ENCODE data around the gene RUVBL1.

RUVBL1 gene

DNA sequence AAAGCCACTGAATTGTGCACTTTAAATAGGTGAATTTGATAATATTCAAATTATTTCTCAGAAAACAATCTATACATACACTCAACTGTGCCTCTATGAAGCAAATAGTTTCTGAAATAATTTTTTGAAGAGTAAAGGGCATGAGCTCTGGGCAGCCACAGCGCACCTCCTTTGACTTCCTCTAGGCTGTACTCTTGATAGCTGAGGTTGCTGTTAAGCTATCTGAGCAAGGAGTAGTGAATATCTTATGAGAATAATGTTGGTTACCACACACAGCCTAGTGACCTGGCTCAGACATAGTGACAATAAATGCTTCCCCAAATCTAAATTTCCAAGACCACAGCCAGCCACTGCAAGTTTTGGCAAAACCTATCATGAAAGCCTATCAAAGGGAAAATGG lies 83.0 kb downstream of the RUVBL1 start:
- H3K4me3 ChIP-seq (replicated peaks; ENCODE audit: insufficient read depth, low read length), result no peak overlapping the region
- no peak overlapping the region for H3K27ac ChIP-seq (replicated peaks)
- DNase-seq (ENCODE audit: low read depth in 1 of 2, low spot score in 1 of 2), result no peak
- H3K27me3 ChIP-seq (ENCODE audit: insufficient read depth, poor library complexity, severe bottlenecking), result no peaks in the 10 kb centered on the region
- TF ChIP-seq POLR2AphosphoS5 (IDR thresholded peaks at IDR 0.05; ENCODE audit: low read depth), result no peak
- TF ChIP-seq SPI1 (IDR thresholded peaks at IDR 0.05; ENCODE audit: borderline replicate concordance, low read depth), result no peak
- TF ChIP-seq, protein P1, sequence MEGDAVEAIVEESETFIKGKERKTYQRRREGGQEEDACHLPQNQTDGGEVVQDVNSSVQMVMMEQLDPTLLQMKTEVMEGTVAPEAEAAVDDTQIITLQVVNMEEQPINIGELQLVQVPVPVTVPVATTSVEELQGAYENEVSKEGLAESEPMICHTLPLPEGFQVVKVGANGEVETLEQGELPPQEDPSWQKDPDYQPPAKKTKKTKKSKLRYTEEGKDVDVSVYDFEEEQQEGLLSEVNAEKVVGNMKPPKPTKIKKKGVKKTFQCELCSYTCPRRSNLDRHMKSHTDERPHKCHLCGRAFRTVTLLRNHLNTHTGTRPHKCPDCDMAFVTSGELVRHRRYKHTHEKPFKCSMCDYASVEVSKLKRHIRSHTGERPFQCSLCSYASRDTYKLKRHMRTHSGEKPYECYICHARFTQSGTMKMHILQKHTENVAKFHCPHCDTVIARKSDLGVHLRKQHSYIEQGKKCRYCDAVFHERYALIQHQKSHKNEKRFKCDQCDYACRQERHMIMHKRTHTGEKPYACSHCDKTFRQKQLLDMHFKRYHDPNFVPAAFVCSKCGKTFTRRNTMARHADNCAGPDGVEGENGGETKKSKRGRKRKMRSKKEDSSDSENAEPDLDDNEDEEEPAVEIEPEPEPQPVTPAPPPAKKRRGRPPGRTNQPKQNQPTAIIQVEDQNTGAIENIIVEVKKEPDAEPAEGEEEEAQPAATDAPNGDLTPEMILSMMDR (IDR thresholded peaks at IDR 0.05; ENCODE audit: insufficient read depth, low read length), result no peak
- TF ChIP-seq, protein P2, sequence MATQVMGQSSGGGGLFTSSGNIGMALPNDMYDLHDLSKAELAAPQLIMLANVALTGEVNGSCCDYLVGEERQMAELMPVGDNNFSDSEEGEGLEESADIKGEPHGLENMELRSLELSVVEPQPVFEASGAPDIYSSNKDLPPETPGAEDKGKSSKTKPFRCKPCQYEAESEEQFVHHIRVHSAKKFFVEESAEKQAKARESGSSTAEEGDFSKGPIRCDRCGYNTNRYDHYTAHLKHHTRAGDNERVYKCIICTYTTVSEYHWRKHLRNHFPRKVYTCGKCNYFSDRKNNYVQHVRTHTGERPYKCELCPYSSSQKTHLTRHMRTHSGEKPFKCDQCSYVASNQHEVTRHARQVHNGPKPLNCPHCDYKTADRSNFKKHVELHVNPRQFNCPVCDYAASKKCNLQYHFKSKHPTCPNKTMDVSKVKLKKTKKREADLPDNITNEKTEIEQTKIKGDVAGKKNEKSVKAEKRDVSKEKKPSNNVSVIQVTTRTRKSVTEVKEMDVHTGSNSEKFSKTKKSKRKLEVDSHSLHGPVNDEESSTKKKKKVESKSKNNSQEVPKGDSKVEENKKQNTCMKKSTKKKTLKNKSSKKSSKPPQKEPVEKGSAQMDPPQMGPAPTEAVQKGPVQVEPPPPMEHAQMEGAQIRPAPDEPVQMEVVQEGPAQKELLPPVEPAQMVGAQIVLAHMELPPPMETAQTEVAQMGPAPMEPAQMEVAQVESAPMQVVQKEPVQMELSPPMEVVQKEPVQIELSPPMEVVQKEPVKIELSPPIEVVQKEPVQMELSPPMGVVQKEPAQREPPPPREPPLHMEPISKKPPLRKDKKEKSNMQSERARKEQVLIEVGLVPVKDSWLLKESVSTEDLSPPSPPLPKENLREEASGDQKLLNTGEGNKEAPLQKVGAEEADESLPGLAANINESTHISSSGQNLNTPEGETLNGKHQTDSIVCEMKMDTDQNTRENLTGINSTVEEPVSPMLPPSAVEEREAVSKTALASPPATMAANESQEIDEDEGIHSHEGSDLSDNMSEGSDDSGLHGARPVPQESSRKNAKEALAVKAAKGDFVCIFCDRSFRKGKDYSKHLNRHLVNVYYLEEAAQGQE (IDR thresholded peaks at IDR 0.05; ENCODE audit: insufficient replicate concordance, low read depth), result no peak
- no peak for TF ChIP-seq GABPA (IDR thresholded peaks at IDR 0.05; ENCODE audit: low read depth)

DNA sequence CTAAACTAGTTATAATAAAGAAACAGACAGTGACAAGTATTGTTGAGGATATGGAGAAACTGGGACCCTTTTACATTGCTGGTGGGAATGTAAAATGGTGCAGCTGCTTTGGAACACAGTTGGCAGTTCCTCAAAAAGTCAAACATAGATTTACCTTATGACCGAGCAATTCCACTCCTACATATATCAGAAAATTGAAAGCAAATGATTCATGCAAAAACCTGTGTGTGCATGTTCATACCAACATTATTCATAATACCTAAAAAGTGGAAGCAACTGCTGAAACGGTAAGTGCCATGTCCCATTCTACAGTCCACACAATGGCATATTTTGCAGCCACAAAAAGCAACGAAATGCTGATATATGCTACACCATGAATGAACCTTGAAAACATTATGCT lies 83.6 kb downstream of the RUVBL1 start:
- no peak for DNase-seq (ENCODE audit: low read depth in 1 of 2, low spot score in 1 of 2)
- Histone ChIP-seq H3K27me3 (ENCODE audit: insufficient read depth, poor library complexity, severe bottlenecking) (no peaks in the 10 kb centered on the region), H3K27ac (replicated peaks) (no peak overlapping the region), H3K4me3 (replicated peaks; ENCODE audit: insufficient read depth, low read length) (no peak overlapping the region)
- TF ChIP-seq, protein P2 (IDR thresholded peaks at IDR 0.05; ENCODE audit: insufficient replicate concordance, low read depth), result no peak
- TF ChIP-seq POLR2AphosphoS5 (IDR thresholded peaks at IDR 0.05; ENCODE audit: low read depth), result no peak
- no peak for TF ChIP-seq SPI1 (IDR thresholded peaks at IDR 0.05; ENCODE audit: borderline replicate concordance, low read depth)
- TF ChIP-seq, protein P1 (IDR thresholded peaks at IDR 0.05; ENCODE audit: insufficient read depth, low read length), result no peak
- no peak for TF ChIP-seq GABPA (IDR thresholded peaks at IDR 0.05; ENCODE audit: low read depth)

DNA sequence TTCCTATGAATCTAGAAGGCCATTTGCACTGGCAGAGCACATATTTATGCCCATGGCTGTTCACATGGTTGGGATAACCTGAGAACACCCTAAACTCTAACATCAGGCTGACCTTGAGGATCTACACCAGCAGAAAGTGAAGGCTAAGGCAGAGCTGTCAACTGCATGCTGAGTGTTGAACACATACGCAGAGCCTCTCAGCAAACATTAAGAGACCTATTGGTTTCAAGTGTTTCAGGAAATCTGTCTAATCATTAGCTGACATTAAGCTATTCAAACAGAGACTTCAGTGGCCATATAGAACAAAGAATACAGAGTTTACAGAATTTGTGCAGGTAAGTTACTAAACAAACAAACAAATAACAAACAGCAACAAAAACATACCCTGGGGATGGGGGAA lies 87.5 kb downstream of the RUVBL1 start:
- DNase-seq (ENCODE audit: low read depth in 1 of 2, low spot score in 1 of 2), result no peak
- TF ChIP-seq GABPA (IDR thresholded peaks at IDR 0.05; ENCODE audit: low read depth), result no peak
- TF ChIP-seq, protein P1 (IDR thresholded peaks at IDR 0.05; ENCODE audit: insufficient read depth, low read length), result no peak
- TF ChIP-seq, protein P2 (IDR thresholded peaks at IDR 0.05; ENCODE audit: insufficient replicate concordance, low read depth), result no peak
- no peak for TF ChIP-seq POLR2AphosphoS5 (IDR thresholded peaks at IDR 0.05; ENCODE audit: low read depth)
- TF ChIP-seq SPI1 (IDR thresholded peaks at IDR 0.05; ENCODE audit: borderline replicate concordance, low read depth), result no peak
- H3K4me3 ChIP-seq (replicated peaks; ENCODE audit: insufficient read depth, low read length), result no peak overlapping the region

More for the DNA sequence above, 87.5 kb downstream of the RUVBL1 start:
- Histone ChIP-seq H3K27me3 (ENCODE audit: insufficient read depth, poor library complexity, severe bottlenecking) (no peaks in the 10 kb centered on the region), H3K27ac (replicated peaks) (no peak overlapping the region)
